Ecto neural progenitor cell (in vitro differentiated cells): ENCODE data around the gene DNAJC15.

Experiments used
- DNase-seq: peaks from one replicate; pipeline ENCODE4 v3.0.0-alpha.2; 2018; ENCODE audit warnings: low spot score

Gene DNAJC15

DNA sequence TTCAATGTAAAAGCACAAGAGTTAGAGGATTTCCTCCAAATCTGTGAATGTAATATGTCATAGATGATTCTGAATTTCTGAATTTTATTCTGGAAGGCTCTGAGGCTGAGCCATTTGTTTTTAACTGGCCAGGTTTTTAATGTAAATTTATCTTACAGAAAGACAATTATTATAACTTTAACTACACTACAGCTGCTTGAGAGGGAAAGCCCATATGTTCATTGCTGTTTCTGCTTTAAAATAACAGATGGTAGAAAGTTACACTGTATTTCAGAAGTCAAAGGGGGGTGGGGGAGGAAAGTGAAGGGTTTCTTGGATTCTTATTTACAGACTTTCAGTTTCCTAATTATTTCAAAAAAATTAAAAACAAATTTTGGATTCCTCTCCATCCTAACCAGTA, 62.8 kb downstream of the DNAJC15 start:
- no peak for DNase-seq

DNA sequence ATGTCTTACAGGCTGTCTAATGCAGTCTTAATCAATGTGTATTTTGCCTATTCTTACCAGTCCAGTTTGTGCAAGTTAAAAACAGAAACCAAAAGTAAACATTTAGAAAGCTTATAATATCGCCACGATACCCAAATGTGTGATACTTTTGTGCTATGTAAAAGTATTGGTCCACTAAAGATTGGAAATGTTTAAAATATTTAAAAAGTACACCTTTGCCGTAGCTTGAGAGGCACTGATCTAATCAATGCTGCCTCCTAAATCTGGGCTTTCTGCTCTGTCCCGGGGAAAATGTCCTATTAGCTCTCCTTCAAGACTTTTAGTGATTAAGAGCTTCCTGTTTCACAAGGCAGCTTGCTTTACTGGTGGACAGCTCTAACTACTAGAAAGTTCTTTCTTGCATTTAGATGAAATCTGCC, 64.7 kb downstream of the DNAJC15 start:
- no peak for DNase-seq

DNA sequence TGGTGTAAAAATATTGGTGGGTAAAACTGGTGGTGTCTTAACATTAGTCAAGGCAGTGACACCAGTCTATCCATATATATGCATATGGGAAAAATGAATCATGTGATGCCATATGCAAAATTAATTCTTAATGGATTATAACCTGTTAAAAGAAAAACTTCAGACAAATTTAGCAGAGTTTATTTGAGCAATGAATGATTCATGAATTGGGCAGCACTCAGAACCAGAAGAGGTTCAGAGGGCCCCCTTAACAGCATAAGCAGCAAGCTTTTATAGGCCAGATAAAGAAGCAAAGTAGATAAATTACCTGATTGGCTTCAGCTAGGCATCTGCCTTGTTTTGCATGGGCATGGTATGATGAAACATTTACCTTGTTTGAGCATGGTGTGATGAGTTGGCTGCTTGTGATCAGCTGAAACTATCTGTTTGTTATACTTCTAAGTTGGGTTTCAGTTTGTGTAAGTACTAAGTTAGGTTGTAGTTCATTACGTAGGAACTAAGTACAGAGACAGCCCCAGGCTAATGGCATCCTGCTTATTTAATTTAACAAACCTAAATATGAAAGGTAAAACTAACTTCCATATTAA, 66.6 kb downstream of the DNAJC15 start:
- no peak for DNase-seq

DNA sequence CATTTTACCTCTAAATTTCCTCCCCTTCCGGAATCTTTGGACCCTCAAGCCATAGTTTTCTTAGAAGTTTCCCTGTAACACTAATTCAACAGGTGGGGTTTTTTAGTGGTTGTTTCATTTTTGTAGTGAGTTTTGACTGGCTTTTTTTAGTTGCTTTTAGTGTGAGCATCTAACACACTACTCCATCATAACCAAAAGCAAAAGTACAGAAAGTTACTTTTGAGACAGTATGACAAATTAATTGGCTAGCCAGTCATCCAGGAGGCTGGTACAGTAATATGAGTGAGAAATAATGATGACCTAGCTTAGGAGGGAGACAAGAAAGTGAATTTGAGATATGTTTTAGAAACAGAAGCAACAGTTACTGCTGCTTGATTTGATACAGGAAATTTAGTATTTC, 71.5 kb downstream of the DNAJC15 start:
- no peak for DNase-seq

DNA sequence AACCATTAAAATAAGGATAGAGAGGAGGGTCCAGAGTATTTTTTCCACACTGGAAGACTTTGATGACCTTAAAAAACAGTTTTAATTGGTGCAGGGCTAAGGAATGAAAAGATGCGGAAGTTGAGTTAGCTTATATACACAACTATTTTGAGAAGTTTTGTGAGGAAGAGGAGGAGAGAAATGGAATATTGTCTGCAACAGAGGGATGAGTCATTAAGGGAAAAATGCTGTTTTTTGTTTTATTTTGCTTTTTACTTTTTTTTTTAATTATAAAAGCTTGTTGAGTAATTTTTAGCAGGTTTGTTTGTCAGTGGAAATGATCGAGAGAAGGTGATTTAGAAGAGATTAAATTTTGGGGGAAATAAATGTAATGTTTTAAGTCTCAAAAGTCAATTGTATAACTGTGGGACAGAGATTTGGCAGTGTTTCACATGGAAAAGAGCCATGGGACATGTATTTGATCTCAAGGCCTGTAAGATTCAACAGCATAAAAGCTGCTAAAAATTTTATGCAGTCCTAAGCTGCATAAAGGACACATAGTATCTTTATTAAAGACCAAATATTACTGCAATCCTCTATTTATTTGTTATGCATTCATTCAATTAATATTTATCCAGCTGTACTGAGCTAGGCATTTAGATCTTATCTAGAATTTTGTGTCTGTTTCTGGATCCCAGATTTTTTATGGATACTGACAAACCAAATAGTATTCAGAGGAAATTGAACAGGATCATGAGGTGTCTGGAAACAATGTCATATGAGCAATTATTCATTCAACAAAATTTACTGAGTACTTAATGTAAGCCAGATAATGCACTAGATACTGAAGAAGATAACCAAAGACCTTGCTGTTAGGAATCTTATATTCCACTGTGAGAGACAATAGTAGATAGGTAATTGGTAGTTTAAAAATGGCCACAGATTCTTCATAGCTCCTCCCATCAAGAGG, 72.7 kb downstream of the DNAJC15 start:
- DNase-seq, result no peak

DNA sequence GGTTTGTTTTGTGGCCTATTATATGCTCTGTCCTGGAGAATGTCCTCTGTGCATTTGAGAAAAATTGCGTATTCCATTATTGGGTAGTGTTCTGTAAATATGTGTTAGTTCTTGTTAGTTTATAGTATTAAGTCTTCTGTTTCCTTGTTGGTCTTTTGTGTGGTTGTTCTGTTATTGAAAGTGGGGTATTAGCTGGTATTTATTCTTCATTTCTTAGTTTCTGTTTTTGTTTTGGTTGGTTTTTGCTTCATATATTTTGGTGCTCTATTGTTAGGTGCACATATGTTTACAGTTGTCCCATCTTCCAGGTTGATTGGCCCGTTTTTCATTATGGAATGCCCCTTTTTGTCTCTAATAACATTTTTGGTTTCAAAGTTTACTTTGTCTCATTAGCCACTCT, 77.3 kb downstream of the DNAJC15 start:
- DNase-seq, result no peak

DNA sequence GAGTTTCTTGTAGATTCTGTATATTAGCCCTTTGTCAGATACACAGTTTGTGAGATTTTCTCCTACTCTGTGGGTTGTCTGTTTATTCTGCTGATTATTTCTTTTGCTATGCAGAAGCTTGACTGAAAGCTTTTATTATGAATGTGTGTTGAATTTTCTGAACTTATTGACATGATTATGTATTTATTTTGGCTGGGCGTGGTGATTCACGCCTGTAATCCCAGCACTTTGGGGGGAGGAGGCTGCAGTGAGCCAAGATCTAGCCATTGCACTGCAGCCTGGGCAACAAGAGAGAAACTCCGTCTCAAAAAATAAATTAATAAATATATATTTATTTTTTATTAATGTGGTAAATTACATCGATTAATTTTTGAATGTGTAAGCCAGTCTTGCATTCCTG, 78.9 kb downstream of the DNAJC15 start:
- no peak for DNase-seq

DNA sequence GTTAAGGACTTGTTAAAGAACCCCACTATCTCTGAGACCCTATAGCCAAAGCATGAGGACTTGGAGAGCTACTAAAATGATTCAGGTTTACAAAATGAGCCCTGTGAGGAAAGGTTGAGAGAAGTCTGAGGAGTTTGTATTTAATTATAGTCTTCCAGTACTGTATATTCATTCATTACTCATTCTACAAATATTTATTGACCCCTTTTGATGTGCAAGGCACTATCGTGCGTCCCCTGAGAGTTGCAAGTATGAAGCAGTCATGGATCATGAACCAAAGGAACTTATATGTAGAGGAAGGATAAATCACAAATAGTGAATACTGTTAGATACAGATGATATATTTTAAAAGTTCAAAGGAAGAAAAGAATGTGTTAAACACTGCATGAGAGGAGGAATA, 84.4 kb downstream of the DNAJC15 start:
- DNase-seq, result no peak

DNA sequence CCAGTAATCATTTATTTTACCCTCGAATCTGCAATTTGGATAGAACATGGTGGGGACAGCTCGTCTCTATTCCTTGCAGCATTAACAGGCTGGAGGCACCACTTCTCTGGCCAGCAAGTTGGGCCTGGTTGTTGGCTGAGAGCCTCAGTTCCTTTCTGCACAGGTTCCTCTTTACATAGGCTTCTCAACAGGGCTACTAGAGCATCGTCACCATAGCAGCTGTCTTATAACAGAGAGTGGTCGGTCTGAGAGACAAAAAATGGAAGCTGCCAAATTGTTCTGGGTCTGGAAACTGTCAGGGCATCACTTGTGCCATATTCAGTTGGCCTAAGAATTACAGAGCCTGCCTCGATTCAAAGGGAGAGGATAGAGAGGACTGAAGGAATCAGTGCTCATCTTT, 86.7 kb downstream of the DNAJC15 start:
- DNase-seq, result no peak

DNA sequence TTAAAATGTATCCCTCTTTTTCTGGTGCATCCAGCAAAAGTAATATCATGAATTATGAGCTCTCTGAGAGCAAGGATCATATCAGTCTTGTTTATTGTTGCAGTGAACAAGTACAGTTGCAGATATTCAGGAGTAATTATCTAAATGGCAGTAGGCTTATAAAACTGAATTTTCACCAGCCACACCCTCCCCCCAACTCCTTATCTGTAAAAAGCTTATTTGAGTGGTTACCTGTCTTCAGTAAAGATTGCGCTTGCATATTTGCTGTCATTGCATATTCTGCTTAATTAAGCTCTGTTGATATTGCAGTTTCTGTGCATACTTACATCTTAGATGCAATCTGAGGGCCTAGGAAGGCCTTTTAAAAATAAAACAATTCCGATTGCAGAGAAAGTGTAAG, 87.3 kb downstream of the DNAJC15 start:
- DNase-seq, result no peak

DNA sequence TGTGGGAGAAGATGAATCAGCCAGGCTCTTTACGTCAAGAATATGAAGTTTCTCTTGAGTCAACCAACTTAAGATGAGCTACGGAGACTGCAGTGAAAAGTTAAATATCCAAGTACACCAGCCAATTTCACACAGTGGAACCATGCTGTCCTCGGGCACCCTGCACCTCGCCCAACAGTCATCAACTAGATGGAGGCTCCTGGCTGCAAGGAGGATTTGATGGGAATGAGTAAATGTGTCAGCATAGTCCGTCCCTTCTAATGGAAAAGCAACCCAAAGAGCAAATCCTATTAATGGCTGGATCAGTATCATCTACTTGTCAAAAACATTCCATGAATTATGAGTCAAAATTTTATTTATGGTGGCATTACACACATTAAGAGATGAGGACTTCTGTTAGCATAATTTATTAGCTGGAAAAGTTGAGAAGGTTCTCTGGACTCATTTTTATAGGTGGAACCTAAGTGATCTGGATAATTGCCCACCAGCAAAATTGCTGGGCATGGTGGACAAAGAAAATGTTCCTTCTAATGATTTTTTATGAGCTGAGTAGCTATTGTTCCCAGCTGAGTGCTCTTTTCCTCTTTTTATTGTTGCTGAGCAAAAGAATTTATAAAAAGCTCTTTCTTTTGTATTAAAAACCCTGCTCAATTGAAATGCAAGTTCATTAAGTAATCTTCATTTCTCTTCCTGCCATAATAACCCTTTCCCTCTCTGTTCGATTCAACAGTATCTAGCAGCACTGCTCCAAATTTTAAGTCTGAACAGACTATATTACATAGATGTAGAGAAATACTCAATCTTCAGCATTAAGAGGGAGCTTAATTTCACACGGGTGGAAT, 88.4 kb downstream of the DNAJC15 start:
- DNase-seq, result no peak

DNA sequence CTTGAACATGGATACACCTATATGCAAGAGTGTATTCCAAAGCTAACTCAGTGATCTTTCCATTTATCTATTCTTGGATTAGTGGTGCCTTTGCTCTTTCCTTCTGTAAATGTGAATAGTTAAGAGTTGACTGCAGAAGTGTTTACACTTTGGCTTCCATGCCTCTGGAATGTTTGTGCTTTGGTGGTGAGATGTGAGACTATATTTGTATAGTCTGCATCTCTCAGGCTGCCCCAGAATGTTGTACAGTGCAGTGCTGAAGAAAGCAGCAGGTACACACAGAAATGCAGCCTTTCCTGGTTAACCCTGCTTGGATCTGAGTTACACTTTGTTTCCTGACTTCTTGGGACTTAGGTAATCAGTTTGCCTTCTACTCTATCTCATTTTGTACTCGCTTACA, 90.2 kb downstream of the DNAJC15 start:
- DNase-seq, result no peak

DNA sequence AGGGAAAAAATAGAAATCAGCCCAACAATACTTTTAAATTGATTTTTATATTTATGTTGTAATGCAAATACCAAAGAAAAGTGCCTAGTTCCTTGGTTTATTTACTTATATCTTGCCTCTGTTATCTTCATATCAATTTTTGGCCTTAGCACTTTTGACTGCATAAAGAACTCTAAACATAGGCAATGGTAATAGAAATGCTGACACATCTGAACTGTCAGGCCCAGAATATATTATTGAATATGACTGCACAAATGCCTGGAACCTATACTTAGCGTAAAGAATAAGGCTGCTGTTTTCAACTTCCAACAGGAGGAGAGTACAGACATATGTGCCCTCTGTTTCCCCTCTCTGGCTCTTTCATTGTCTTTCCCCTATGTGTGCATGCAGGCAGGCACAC, 91.1 kb downstream of the DNAJC15 start:
- DNase-seq, result no peak

DNA sequence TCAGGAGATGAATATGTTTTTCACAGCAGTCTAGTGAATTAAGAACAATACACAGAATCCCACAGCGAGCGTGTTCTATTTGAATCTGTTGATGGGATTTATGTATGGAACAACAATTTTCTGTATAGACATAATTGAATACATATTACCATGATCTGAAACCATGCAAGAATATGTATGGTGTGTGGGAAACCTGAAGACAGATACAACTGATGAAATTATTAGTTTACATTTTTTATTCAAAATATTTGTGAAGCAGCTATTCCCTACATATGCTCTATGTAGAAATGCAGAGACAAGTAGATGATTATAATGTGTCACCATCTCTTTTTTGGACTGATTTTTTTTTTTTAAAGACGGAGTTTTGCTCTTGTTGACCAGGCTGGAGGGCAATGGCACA, 91.8 kb downstream of the DNAJC15 start:
- DNase-seq, result no peak

DNA sequence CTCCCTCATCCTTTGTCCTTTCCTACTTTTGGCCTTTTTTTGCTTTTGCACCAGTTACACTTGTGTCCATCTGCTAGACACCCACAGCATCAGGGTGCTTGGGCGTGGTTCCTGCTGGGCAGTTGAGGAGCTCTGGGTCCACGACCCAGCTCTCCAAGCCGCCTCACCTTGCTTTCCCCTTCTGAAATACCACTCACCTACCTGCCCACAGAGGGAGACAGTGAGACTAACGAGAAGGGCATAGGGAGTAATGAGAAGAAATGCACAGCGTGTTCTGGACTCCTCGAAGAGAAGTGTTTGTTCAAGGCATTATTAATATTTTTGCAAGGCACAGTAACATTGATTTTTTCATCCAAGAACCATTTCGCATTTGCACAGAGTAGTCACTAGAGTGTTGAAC, 92.9 kb downstream of the DNAJC15 start:
- no peak for DNase-seq

DNA sequence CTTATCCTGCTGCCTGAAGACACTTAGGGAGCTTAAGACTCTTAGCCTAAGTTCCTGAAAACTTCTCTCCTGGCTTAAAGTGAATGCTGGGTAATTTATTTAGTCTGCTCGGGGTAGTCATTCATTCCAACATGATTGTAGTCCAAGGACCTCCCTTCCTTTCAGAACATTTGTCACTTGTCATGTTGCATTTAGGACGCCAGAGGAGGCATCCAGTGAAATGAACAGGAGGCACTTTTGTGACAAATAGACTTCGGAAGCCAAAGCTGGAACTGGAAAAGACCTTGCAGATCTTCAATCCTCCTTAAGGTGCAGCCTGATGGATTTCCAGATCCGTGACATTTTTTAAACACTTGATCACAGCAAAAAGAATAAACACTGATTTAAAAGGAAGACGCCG, 95.1 kb downstream of the DNAJC15 start:
- no peak for DNase-seq

DNA sequence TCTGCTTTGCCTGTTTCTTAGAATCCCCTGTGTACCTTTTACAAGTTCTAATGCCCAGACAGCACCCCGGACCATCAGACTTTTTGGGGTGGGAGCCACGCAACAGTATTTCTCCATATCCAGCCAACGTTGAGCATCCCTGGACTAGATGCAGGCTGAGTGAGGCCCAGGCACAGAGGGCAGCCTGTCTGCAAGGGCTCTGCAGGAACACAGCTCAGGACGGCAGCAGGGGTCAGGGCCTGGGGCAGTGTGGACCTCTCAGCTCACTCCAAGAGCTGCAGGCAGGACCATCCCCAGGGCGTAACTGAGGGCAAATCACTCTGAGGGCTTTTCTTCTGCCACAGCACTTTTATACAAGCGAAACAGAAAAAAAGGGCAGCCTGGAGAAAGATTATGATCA, 95.8 kb downstream of the DNAJC15 start:
- DNase-seq, result peak; percentile 65

DNA sequence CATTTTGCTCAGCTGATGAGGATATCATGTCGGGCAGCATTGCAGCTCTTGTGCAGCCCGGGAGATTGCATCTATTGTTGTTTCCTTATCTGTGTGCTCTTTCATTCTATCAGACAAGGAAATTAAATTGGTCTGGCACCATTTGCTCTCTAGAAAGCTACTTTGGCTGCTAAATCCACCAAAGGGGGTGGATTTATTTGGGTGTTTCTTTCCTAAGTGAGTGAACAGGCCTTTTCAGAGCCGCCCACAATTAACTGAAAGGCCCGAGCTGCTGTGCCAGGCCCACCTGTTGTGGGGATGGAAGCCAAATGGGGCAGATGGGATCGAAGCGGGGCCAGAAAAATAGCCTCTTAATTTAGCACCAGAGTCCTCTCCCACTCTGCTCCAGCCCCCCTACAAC, 99.4 kb downstream of the DNAJC15 start:
- no peak for DNase-seq

DNA sequence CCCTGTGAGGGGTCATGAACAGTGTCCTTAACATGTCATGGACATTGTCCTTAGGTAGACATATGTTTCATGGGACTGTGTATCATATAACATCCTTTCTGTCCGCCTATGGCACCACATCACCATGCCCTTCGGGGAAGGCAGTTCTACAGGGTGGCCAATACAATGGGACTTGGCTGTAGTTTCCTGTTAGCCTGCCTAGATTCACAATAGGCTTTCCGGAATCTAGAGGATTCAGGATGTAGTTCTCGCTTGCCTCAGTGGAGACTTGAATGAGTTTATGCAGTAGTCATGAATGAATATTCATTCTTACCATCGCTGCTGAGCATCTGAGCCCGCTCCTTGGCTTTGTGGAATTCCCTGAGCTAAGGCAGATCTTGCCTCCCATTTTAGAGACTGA, 100.5 kb downstream of the DNAJC15 start:
- no peak for DNase-seq

DNA sequence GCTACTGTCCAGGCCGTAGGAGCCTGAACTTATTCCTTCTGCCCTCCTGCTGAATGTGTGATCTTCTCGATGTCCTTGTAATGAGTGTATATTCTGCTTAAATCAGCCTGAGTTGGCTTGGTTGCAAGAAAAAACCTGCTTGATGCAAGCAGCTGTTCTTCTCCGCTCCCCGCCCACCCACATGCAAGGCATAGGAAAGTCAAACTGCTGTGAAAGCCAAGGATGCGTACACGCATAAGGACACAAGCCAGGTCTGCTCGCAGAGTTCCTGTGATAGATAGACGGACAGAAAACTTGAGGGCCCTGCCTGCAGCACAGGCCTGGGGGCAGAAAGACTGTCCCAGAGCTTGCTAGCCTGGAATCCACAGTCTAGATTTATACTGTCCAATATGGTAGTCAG, 101.1 kb downstream of the DNAJC15 start:
- no peak for DNase-seq

DNA sequence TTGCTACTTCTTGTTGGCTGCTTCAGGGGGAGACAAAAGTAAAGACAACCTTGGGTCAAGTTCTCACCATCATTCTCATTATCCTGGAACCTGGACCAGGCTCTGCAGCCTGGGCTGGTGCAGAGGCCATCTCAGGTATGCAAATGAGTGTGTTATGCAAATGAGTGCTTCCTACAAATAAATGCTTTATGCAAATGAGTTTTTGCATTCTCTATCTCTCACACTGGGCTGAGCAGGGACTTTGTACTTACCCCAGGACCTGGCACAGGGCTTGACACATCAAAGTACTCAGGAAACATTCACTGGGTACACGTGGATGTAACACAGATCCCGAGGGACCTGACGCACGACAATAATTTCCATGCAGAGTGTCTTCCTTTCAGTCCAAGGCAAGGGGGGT, 103.0 kb downstream of the DNAJC15 start:
- DNase-seq, result no peak

DNA sequence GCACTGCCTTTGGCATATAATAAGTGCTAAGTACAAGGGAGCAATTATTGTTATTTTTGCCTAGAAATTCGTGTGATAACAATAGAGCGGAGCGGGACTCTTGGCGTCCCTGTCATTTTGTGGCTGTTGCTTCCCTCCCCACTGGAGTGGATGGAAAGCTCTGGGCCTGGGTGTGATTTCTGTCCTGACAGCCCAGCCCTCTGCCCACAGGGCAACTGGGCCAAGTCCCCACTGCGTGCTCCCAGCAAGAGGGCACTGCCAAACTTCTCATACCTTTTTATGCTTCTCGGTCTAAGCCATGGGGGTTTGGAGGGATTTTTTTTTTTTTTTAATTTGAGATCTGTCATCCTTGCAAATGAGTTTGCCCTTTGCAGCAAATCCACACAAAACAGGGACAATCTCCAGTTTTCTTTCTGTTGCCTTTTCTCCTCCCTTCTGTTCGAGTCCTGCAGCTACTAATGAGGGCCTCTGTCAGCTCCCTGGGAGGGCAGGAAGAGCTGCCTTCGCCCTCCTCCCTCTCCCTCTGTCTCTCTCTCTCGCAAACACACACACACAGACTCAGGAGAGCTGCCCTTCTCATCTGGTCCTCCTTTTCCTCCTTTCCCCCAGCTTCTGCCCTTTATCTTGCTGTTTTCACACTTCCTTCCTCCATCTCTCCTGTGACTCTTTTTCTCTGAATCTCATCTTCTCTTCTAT, 103.9 kb downstream of the DNAJC15 start:
- no peak for DNase-seq
